BLaER1 (cell line): ENCODE results near the gene ASCC2.
A peak's percentile ranks its signal among the peaks of the same experiment; 100 is the strongest.

Experiments
- H3K27ac ChIP-seq: shearing (Covaris generic); formaldehyde crosslinking; 2 replicates; pipeline ENCODE4 v1.8.1; 2022
- H3K27me3 ChIP-seq: shearing (Covaris generic); formaldehyde crosslinking; 2 replicates; pipeline ENCODE4 v1.8.1; 2022
- H3K36me3 ChIP-seq: shearing (Covaris generic); formaldehyde crosslinking; 2 replicates; pipeline ENCODE4 v1.8.1; 2022
- H3K4me1 ChIP-seq: shearing (Covaris generic); formaldehyde crosslinking; 2 replicates; pipeline ENCODE4 v1.8.1; 2022
- H3K4me2 ChIP-seq: shearing (Covaris generic); formaldehyde crosslinking; 2 replicates; pipeline ENCODE4 v1.8.1; 2022
- H3K4me3 ChIP-seq: shearing (Covaris generic); formaldehyde crosslinking; 2 replicates; pipeline ENCODE4 v1.8.1; 2022
- H3K9ac ChIP-seq: shearing (Covaris generic); formaldehyde crosslinking; 2 replicates; pipeline ENCODE4 v1.8.1; 2022
- H3K9me3 ChIP-seq: shearing (Covaris generic); formaldehyde crosslinking; 2 replicates; pipeline ENCODE4 v1.8.1; 2022
- H4K20me1 ChIP-seq: shearing (Covaris generic); formaldehyde crosslinking; 2 replicates; pipeline ENCODE4 v1.8.1; 2022
- Cebpa-rat ChIP-seq: shearing (Covaris generic); IDR thresholded peaks from 2 replicates; pipeline ENCODE4 v1.8.1; 2022

Gene ASCC2

DNA sequence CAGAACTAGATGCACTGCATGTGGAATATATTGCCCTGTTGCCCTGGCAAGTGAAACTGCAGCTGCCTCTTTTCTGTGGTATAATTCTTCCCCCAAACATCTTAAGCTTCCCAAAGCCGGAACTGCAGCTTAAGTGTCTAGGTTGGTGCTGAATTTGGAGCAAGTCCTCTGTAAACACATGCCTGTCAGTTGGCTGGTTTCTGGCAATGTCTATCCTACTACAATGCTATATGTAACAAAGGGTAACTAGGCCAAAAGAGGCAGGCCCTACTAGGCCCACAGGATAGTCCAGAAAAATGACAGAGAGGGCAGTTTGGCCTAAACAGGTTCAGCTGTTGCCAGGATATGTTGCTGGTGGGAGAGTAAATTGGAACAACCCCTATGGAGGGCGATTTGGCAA, 27.9 kb downstream of the ASCC2 start:
- H4K20me1 ChIP-seq: no peaks in the 10 kb centered on the region
- no peak overlapping the region for H3K9ac ChIP-seq
- no peaks in the 10 kb centered on the region for H3K4me1 ChIP-seq
- no peak for TF ChIP-seq Cebpa-rat
- H3K27ac ChIP-seq: no peak overlapping the region
- no peaks in the 10 kb centered on the region for H3K9me3 ChIP-seq
- H3K36me3 ChIP-seq: peaks cover 98% of the 10 kb centered on the region
- H3K27me3 ChIP-seq: no peaks in the 10 kb centered on the region
- no peak overlapping the region for H3K4me3 ChIP-seq
- H3K4me2 ChIP-seq: no peak overlapping the region

- Histone ChIP-seq H3K27me3 (no peaks in the 10 kb centered on the region), H3K4me2 (no peak overlapping the region), H3K36me3 (peaks cover 98% of the 10 kb centered on the region), H3K9me3 (no peaks in the 10 kb centered on the region), H3K4me1 (peaks cover under 1% of the 10 kb centered on the region), H3K9ac (no peak overlapping the region), H3K4me3 (no peak overlapping the region), H4K20me1 (no peaks in the 10 kb centered on the region), H3K27ac (no peak overlapping the region)
- no peak for TF ChIP-seq Cebpa-rat
Observed at GRCh38 chr22:29806196-29806595, 31.9 kb downstream of the ASCC2 start.

DNA sequence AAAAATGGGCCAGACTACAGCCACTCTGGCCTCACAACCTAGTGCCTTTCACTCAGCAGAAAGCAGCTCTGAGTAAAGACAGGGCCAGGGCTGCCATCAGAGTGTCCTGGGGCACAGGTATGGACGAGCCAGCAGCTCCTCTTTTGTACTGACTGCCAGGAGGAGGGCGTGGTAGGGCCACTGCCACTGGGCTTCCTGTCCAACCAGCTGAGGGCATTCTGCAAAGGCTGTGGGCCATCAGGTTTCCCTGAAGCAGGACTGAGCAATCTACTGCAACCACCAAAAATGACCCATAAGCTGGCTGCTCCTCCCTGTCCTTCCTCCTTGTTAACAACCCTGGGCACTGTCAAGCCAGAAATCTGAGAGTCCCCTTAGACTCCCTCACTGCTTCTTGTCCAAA, 33.1 kb downstream of the ASCC2 start:
- Histone ChIP-seq H3K36me3 (peaks cover 98% of the 10 kb centered on the region), H3K9ac (no peak overlapping the region), H3K4me2 (no peak overlapping the region)

GRCh38 chr22:29803190-29803589, 34.9 kb downstream of the ASCC2 start:
- no peak overlapping the region for H3K4me3 ChIP-seq
- peaks cover 31% of the 10 kb centered on the region for H3K4me1 ChIP-seq
- H3K9ac ChIP-seq: no peak overlapping the region
- no peak for TF ChIP-seq Cebpa-rat
- no peak overlapping the region for H3K27ac ChIP-seq
- H3K4me2 ChIP-seq: no peak overlapping the region
- no peaks in the 10 kb centered on the region for H4K20me1 ChIP-seq
- H3K36me3 ChIP-seq: peaks cover 88% of the 10 kb centered on the region
- no peaks in the 10 kb centered on the region for H3K27me3 ChIP-seq
- no peaks in the 10 kb centered on the region for H3K9me3 ChIP-seq

More for the DNA sequence above, 33.1 kb downstream of the ASCC2 start:
- H3K4me1 ChIP-seq: peaks cover 13% of the 10 kb centered on the region
- no peaks in the 10 kb centered on the region for H3K27me3 ChIP-seq
- H4K20me1 ChIP-seq: no peaks in the 10 kb centered on the region
- H3K4me3 ChIP-seq: no peak overlapping the region
- TF ChIP-seq Cebpa-rat: no peak
- H3K27ac ChIP-seq: no peak overlapping the region
- H3K9me3 ChIP-seq: no peaks in the 10 kb centered on the region

GRCh38 chr22:29801796-29802195, 36.3 kb downstream of the ASCC2 start:
- Histone ChIP-seq H3K9ac (no peak overlapping the region), H3K36me3 (peaks cover 78% of the 10 kb centered on the region), H3K9me3 (no peaks in the 10 kb centered on the region), H3K27me3 (no peaks in the 10 kb centered on the region), H3K27ac (peak overlapping the region; percentile 91; the same call in 1 of the 2 replicates), H3K4me2 (no peak overlapping the region), H4K20me1 (0 out of 2 replicates have a peak, but pooled peaks cover 3% of the 10 kb centered on the region), H3K4me1 (peaks cover 45% of the 10 kb centered on the region), H3K4me3 (no peak overlapping the region)
- no peak for TF ChIP-seq Cebpa-rat

GRCh38 chr22:29801153-29801552, 36.9 kb downstream of the ASCC2 start:
- Histone ChIP-seq H3K4me3 (no peak overlapping the region), H3K9me3 (no peaks in the 10 kb centered on the region), H3K4me2 (peak overlapping the region; percentile 95; the same call in 1 of the 2 replicates), H3K27ac (peak overlapping the region; percentile 91; the same call in 1 of the 2 replicates), H3K36me3 (peaks cover 78% of the 10 kb centered on the region), H4K20me1 (0 out of 2 replicates have a peak, but pooled peaks cover 9% of the 10 kb centered on the region), H3K27me3 (no peaks in the 10 kb centered on the region), H3K4me1 (peaks cover 47% of the 10 kb centered on the region), H3K9ac (peak overlapping the region; percentile 73; the same call in 1 of the 2 replicates)
- TF ChIP-seq Cebpa-rat: no peak

DNA sequence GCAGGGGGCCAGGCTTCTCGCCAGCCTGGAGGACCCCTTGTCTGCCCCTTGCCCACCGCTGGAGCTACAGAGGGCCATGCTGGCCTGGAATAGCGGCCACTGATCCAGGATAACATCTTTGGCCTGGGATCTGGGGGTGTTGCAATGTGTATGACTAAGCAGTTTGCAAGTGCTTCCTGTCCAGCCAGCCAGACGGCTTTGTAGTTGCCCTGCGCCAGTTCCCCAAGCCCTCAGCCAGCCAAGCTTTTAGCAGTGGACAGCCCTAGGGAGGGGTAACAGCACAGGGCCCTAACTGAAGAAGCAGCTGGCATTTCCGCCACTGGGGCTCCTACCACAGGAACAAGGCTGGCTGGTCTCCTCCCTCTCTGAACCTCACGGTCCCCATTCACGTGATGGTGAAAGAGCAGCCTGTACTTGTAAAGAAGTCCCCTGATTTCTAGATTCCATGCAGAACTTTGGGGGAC, 38.8 kb downstream of the ASCC2 start:
- peaks cover 78% of the 10 kb centered on the region for H3K36me3 ChIP-seq
- H4K20me1 ChIP-seq: 0 out of 2 replicates have a peak, but pooled peaks cover 9% of the 10 kb centered on the region
- peak overlapping the region; percentile 91 for H3K27ac ChIP-seq
- peak overlapping the region; percentile 73 for H3K9ac ChIP-seq
- no peaks in the 10 kb centered on the region for H3K27me3 ChIP-seq
- peaks cover 47% of the 10 kb centered on the region for H3K4me1 ChIP-seq
- peak overlapping the region; percentile 55 for H3K4me3 ChIP-seq
- no peaks in the 10 kb centered on the region for H3K9me3 ChIP-seq
- no peak for TF ChIP-seq Cebpa-rat
- H3K4me2 ChIP-seq: peak overlapping the region; percentile 95

DNA sequence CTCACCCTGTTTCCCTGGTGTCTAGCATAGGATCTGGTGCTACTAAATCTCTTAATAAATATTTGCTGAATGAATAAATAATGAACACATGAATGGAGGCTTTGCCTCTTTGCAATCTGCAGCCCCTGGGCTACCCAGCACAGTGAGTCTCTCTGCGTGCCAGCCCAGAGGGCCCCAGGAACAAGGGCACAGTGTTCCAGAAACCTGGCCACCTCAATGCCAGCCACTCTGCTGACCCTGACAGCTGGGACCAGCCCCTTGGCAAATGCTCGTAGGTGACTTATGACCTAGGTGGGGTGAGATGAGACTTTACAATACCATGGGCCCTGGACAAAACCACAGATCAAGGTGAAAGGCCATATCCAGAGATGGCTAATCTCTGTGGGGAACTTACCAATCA, 39.3 kb downstream of the ASCC2 start:
- H3K4me3 ChIP-seq: peak overlapping the region; percentile 55
- H4K20me1 ChIP-seq: 0 out of 2 replicates have a peak, but pooled peaks cover 9% of the 10 kb centered on the region
- H3K4me1 ChIP-seq: peaks cover 47% of the 10 kb centered on the region
- no peaks in the 10 kb centered on the region for H3K27me3 ChIP-seq
- peak overlapping the region; percentile 73 for H3K9ac ChIP-seq
- H3K4me2 ChIP-seq: peak overlapping the region; percentile 95
- no peak for TF ChIP-seq Cebpa-rat
- no peaks in the 10 kb centered on the region for H3K9me3 ChIP-seq
- peak overlapping the region; percentile 91 for H3K27ac ChIP-seq
- peaks cover 76% of the 10 kb centered on the region for H3K36me3 ChIP-seq

- no peak for TF ChIP-seq Cebpa-rat
- Histone ChIP-seq H3K4me2 (peak overlapping the region; percentile 95), H3K9ac (peak overlapping the region; percentile 73), H3K4me3 (peak overlapping the region; percentile 55), H3K27me3 (no peaks in the 10 kb centered on the region), H3K9me3 (no peaks in the 10 kb centered on the region), H4K20me1 (0 out of 2 replicates have a peak, but pooled peaks cover 9% of the 10 kb centered on the region), H3K4me1 (peaks cover 47% of the 10 kb centered on the region), H3K36me3 (peaks cover 76% of the 10 kb centered on the region), H3K27ac (peak overlapping the region; percentile 91)
Observed at GRCh38 chr22:29798318-29798717, 39.8 kb downstream of the ASCC2 start.

GRCh38 chr22:29797351-29797750, 40.7 kb downstream of the ASCC2 start:
- H4K20me1 ChIP-seq: 0 out of 2 replicates have a peak, but pooled peaks cover 9% of the 10 kb centered on the region
- H3K27ac ChIP-seq: peak overlapping the region; percentile 91; the same call in 1 of the 2 replicates
- H3K36me3 ChIP-seq: peaks cover 76% of the 10 kb centered on the region
- no peaks in the 10 kb centered on the region for H3K9me3 ChIP-seq
- H3K4me2 ChIP-seq: peak overlapping the region; percentile 95
- H3K4me1 ChIP-seq: peaks cover 47% of the 10 kb centered on the region
- TF ChIP-seq Cebpa-rat: no peak
- no peaks in the 10 kb centered on the region for H3K27me3 ChIP-seq
- H3K9ac ChIP-seq: no peak overlapping the region
- no peak overlapping the region for H3K4me3 ChIP-seq
